HG03280 (cell line): ENCODE measurements around the gene ECD.
A peak's percentile ranks its signal among the peaks of the same experiment; 100 is the strongest.
"Not testable (repeated sequence)": the region's sequence is repeated elsewhere in the genome, so short reads cannot be mapped to it uniquely, and the experiment has no call there.

Experiments used
- ATAC-seq: cut with Tn5 transposase; IDR thresholded peaks from one replicate; pipeline ENCODE4 v1.9.1; 2021; ENCODE audit warnings: mild to moderate bottlenecking, moderate library complexity; ENCODE audit not compliant: unreplicated experiment

ECD gene

DNA sequence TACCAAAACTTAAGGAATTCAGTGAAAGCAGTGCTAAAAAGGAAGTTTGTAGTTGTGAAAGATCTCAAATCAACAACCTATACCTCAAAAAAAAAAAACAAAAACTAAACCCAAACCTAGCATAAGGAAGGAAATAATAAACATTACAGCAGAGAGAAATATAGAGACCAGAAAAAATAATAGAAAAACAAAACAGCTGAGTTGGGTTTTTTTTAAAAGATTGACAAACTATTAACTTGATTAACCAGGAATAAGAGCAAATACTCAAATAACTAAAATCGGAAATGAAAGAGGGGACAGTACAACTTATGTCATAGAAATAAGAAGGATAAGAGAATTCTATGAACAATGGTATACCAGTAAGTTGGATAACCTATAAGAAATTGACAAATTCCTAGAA lies 6.7 kb downstream of the ECD start:
- no peak for ATAC-seq

DNA sequence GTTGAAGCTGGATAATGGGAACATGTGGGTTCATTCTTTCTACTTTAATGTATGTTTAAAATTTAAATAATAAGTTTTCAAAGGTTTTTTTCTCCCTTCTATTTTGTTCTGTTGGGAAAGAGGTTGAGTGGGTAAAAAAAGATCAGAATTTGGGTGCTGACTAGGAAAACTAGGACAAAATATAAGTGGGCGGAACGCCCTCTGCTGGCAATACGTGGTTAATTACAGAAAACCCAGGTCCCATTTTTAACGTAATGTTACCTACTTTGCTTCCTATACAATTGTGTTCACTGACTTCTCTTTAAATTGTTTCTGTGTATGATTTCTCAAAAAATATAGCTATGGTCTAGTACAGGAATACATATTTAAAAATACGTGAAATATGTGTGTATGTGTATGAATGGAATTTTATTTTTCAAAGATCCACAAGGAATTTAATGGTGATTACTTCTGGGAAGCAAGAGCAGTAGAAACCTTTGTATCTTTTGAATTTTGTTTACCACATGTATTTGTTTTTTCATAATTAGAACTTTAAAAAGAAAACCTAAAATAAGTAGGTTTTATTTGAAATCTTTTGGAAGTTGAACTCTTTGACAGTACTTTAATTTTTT lies 8.7 kb downstream of the ECD start:
- no peak for ATAC-seq

DNA sequence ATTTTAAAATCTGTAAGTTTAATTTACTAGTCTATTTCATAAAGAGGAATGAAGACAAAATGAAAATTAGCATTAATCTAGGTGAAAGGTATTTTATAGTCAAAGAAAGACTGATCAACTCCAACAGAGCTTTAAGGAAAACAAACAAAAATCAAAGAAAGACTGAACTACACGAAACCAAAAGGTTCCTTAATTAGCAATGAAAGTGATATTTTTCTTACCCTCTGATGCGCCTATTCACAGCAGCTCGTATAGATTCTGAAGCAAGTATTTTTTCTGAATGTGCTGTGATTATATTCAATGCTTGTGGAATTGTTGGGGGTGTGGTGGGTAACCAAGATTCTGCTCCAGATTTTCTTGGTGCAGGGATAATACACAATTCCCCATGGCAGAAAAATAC lies 11.8 kb downstream of the ECD start:
- ATAC-seq = no peak

DNA sequence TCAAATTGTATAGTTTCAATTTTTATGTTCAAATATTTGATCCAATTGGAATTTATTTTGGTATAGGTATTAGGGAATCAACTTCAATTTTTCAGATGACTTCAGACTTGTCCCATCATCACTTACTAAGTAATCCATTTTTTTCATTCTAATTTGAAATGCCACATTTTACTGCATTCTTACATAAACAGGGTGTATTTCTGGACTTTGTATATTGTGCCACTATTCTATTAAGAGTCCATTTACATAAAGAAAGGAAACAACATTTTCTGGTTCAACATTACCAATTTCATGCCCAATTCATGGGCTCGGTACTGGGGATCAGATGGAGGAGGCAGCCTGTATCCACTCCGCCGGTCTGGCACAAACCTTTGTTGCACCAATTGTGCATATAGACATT lies 15.8 kb downstream of the ECD start:
- ATAC-seq = no peak

- not testable (repeated sequence) for ATAC-seq
These were observed 17.0 kb downstream of the ECD start for GRCh38 chr10:73150633-73151413.

DNA sequence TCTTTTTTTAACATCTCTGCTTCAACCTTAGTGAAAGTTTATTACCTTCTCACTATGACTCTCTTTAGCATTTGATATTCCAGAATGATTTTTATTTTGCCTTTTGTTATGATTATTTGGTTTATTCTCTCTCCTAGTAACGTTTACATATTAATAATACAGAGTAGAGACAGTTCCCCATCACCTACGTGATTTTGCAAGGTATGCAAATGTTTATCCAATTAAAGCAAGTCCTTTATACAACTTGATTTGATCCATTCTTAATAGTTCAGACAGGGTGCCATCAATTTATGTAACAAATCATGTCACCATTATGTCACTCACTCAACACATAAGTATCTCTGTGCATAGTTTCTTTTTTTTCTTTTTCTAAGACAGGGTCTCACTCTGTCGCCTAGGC lies 26.2 kb downstream of the ECD start:
- no peak for ATAC-seq

DNA sequence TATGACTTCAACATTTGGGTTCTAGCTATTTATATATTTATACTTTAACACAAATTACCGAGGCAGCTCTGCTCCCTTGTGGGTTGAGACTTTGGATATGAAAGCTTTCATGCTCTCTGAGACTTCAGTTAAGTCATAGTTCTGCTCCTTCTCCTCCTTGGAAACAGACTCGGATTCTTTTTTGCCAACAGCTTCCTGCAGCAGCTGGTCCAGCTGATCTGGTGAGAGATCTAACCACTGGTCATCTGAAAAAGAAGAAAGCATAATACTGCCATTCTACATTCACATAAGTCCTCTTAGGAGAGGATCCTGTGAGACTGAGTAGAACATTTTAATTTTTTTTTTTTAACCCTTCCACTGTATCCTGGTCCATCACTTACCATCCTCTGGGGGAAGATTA lies 28.6 kb downstream of the ECD start:
- no peak for ATAC-seq

GRCh38 chr10:73136627-73137026 lies 31.2 kb downstream of the ECD start:
- ATAC-seq = no peak

DNA sequence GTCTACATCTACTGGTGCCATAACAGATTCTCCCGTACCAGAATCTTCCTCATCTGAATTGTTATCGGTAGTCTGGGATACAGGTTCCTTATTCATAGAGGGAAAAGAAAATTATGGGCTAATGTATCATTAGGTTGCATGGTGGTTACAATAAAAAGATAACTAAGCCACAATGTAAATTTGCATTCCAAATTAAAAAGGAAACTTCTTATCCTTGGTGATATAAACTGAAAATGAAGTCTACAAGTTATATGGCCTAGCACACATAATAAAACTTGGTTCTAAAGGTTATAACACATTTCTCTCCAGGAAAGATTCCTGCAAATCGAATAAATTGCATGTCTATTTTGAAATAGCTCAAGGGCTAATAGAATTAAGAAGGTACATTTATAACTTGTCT lies 33.1 kb downstream of the ECD start:
- ATAC-seq = no peak

GRCh38 chr10:73131913-73132686 lies 35.7 kb downstream of the ECD start:
- ATAC-seq = no peak

DNA sequence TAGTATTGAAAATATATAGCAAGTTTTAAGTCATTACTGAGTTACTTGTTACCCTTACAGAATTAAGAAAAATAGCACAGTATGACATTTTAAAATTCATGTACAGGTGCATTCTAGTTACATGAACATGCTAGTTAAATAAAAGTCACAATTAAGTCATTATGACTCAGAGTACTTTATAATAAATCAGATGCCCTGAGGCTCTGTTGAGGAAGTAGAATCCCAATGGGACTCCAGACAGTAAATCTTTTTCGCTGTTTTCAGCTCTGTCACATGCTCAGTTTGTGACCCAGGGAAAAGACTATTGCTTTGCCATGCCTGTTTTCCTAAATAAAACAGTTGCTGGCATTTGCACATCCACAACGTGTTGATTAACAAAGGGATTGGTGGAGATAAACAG lies 36.5 kb downstream of the ECD start:
- ATAC-seq = no peak

DNA sequence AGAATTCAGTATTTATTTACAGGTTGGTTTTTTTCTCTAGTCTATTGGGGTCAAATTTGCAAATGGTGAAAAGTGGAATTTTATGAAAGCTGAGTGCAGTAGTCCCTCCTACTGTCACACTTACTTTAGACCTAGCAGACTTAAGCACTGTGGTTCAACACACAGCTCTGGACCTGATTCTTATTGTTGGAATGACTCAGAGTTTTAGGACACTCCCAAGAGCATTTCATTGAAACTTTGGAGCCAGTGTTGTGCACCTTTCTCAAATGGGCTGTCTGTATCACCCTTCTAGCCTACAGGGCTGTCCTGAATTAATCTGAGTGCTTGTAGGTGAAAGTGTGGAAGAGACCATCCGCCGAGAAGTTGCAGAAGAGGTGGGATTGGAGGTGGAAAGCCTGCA lies 41.5 kb downstream of the ECD start:
- ATAC-seq = no peak

- ATAC-seq = no peak
These were observed 47.9 kb downstream of the ECD start for GRCh38 chr10:73119952-73120351.

DNA sequence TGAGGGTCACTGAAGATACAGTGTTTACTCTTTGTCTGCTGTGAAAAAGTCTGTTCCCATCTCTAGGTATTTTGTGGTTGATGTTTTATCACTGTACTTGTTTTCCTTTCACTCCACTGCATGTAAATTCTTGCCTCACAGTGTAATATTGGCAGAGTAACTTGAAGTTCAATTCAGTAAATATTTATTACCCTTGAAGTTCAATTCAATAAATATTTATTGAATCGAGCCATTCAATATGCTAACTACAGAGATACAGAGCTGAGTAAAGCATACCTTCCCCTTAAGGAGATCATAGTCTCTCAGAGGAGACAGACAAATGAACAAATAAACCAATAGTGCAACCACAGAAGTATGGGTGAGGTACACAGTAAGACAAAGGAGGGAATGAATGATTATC lies 48.4 kb downstream of the ECD start:
- no peak for ATAC-seq

- ATAC-seq = peak; percentile 79
These were observed 49.6 kb downstream of the ECD start for GRCh38 chr10:73117976-73118743.

DNA sequence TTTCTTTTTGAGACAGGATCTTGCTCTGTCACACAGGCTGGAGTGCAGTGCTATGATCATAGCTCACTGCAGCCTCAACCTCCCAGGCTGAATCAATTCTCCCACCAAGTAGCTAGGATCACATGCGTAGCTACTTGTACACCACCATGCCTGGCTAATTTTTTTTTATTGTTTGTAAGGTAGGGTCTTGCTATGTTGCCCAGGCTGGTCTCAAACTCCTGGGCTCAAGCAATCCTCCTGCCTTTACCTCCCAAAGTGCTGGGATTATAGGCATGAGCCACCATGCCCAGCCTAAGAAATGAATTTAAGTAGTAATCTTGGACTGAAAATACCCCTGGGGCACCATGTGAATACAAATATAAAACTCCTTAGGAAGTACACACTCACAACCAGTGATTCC lies 51.8 kb downstream of the ECD start:
- ATAC-seq = no peak

GRCh38 chr10:73113551-73113950 lies 54.3 kb downstream of the ECD start:
- ATAC-seq = no peak

GRCh38 chr10:73112032-73112431 lies 55.8 kb downstream of the ECD start:
- not testable (repeated sequence) for ATAC-seq

GRCh38 chr10:73110345-73110849 lies 57.4 kb downstream of the ECD start, which contains the start of gene NUDT13:
NUDT13 (plus strand) TSS chr10:73110455; CDS start chr10:73114366, 3,911 bp downstream.
- ATAC-seq = no peak

DNA sequence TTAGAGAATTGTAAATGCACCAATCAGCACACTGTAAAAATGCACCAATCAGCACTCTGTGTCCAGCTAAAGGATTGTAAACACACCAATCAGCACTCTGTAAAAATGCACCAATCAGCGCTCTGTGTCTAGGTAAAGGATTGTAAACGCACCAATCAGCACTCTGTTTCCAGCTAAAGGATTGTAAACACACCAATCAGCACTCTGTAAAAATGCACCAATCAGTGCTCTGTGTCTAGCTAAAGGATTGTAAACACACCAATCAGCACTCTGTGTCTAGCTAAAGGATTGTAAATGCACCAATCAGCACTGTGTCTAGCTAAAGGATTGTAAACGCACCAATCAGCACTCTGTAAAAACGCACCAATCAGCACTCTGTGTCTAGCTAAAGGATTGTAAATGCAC lies 58.6 kb downstream of the ECD start:
- ATAC-seq = not testable (repeated sequence)

GRCh38 chr10:73106301-73106700 lies 61.5 kb downstream of the ECD start:
- ATAC-seq = no peak
